HFFc6 (cell line): Measurements from ENCODE around the gene ST8SIA6. TPM values are rescaled to one million over a fixed set of nuclear protein-coding genes. Genes with fewer than 3 reads are reported as not detected.

ENCODE experiments used
- DNase-seq: peaks from one replicate; pipeline ENCODE4 v3.0.0-alpha.2; 2018
- H3K27ac Mint-ChIP-seq: 2 replicates; pipeline ENCODE4 v1.8.0; 2020; ENCODE audit warnings: mild to moderate bottlenecking, mixed read lengths
- H3K27me3 Mint-ChIP-seq: 2 replicates; pipeline ENCODE4 v1.8.0; 2021; ENCODE audit warnings: mild to moderate bottlenecking, moderate library complexity, mixed read lengths; ENCODE audit not compliant: insufficient read depth
- H3K36me3 Mint-ChIP-seq: 2 replicates; pipeline ENCODE4 v1.8.0; 2021; ENCODE audit warnings: low read depth, mixed read lengths
- H3K4me1 Mint-ChIP-seq: 2 replicates; pipeline ENCODE4 v1.8.0; 2020; ENCODE audit warnings: low read depth, mixed read lengths
- H3K4me3 Mint-ChIP-seq: 2 replicates; pipeline ENCODE4 v1.8.0; 2020; ENCODE audit warnings: mild to moderate bottlenecking, moderate library complexity, mixed read lengths
- H3K9me3 Mint-ChIP-seq: 2 replicates; pipeline ENCODE4 v1.8.0; 2020; ENCODE audit warnings: mild to moderate bottlenecking, mixed read lengths
- total RNA-seq, 6 experiments: library from RNA; stranded (reverse); fragmentation: NEBNext Ultra II Directional; extraction: Animal tissue kit (Norgen Biotek cat#: 25700); gene quantifications; 2 replicates in 1 of 6; 3 replicates in 5 of 6; pipeline ENCODE4 v1.2.3, GENCODE V29; 2021
- TF ChIP-seq, protein P1 (sequence below): fragments of 200-600 bp; sonication (generic); IDR thresholded peaks from 2 replicates; pipeline ENCODE4 v1.5.0; 2021; ENCODE audit warnings: antibody characterized with exemption, mild to moderate bottlenecking

ST8SIA6 gene
- total RNA-seq, 6 experiments from 2014 or later, result not detected

DNA sequence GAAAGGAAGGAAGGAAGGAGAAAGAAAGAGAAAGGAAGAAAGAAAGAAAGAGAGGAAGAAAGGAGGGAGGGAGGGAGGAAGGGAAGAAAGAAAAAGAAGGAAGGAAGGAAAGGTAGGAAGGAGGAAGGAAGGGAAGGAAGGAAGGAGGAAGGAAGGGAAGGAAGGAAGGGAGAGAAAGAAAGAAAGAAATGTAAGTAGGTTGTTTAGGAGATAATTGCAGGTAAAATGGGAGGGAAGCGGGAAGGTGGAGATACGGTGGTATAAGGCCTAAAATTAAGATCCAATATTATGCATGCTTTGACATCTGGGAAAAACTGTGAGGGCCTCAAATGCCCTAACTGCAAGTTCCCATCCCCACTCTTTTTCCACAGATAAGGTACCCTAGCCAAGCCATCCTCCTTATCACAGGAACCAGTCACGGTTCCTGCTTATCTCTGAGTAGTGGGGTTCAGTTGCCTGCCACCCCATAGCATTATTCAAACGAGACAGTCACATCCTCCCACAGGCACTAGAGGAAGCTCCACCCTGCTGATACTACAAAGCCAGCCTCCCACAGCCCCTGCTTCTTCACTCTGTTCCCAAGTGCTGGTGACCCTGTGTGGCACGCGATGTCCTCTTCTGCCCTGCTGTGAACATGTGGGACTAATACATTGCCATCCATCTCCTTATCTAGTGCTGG, 28.7 kb downstream of the ST8SIA6 start:
- Mint-ChIP-seq H3K4me3 (no peak overlapping the region), H3K27me3 (peaks cover 16% of the 10 kb centered on the region), H3K27ac (no peak overlapping the region), H3K4me1 (peaks cover 4% of the 10 kb centered on the region), H3K9me3 (no peaks in the 10 kb centered on the region), H3K36me3 (no peaks in the 10 kb centered on the region)
- no peak for DNase-seq
- TF ChIP-seq, protein P1, sequence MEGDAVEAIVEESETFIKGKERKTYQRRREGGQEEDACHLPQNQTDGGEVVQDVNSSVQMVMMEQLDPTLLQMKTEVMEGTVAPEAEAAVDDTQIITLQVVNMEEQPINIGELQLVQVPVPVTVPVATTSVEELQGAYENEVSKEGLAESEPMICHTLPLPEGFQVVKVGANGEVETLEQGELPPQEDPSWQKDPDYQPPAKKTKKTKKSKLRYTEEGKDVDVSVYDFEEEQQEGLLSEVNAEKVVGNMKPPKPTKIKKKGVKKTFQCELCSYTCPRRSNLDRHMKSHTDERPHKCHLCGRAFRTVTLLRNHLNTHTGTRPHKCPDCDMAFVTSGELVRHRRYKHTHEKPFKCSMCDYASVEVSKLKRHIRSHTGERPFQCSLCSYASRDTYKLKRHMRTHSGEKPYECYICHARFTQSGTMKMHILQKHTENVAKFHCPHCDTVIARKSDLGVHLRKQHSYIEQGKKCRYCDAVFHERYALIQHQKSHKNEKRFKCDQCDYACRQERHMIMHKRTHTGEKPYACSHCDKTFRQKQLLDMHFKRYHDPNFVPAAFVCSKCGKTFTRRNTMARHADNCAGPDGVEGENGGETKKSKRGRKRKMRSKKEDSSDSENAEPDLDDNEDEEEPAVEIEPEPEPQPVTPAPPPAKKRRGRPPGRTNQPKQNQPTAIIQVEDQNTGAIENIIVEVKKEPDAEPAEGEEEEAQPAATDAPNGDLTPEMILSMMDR, result no peak

DNA sequence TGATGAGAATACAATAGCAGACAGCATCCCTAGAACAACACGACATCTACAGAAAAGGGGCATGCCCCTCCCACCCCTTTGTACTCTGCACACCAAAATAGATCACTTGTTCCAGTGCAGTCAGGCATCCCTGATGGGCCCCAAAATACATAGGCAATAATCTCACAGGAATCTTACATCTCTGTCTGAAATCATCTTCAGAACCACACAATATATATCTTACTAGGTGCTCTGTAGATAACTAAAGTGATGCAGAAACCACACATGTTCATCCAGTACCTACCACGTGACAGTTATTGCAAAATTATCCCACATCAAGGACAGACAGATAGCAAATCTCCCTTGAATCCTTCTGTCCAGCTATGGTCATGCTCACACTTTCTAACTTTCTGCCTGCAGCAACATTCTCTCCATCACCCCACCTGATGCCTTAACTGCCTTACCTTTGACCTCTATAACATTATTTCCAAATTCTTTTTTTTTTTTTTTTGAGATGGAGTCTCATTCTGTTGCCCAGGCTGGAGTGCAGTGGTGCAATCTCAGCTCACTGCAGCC, 30.7 kb downstream of the ST8SIA6 start:
- Mint-ChIP-seq H3K27me3 (peaks cover 16% of the 10 kb centered on the region), H3K9me3 (no peaks in the 10 kb centered on the region), H3K4me3 (no peak overlapping the region), H3K36me3 (no peaks in the 10 kb centered on the region), H3K27ac (no peak overlapping the region), H3K4me1 (no peaks in the 10 kb centered on the region)
- DNase-seq, result no peak
- TF ChIP-seq, protein P1, result no peak

DNA sequence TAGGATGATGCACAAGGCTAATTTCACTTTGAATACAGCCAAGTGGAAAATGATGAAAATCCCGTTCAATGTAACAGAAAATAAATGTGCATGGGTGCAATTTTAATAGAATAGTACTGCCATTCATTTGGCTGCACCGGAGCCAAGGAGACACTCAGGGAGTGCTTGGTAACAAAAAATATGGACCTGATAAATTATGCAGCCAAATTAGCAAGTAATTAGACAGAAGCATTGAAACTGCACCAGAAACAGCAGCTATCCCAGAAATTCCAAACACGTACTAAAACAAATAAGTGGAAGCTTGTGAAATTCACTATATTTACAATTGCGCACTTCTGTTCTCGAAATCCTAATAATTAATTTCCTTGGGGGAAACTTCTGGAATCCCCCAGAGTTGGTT, 31.5 kb downstream of the ST8SIA6 start:
- Mint-ChIP-seq H3K9me3 (no peaks in the 10 kb centered on the region), H3K4me1 (no peaks in the 10 kb centered on the region), H3K36me3 (no peaks in the 10 kb centered on the region), H3K27ac (no peak overlapping the region), H3K4me3 (no peak overlapping the region), H3K27me3 (peaks cover 10% of the 10 kb centered on the region)
- TF ChIP-seq, protein P1, result no peak
- DNase-seq, result no peak

DNA sequence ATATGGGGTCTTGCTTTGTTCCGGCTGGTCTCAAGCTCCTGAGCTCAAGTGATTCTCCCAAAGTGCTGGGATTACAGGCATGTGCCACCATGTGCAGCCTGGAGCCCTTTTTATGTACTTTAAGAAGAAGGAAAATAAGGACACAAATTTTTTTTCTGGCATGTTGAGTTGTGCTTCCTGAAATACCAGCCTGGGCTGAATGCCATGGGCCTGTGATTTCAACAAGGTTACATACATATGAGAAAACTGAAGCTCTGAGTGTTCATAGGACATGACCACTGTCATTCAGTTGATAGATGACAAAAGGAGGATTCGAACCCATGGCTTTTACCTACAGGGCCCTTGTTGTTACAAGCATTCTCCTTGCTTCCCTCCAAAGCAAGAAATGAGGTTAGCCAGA, 36.1 kb downstream of the ST8SIA6 start:
- Mint-ChIP-seq H3K27me3 (peaks cover 31% of the 10 kb centered on the region), H3K9me3 (no peaks in the 10 kb centered on the region), H3K4me3 (no peak overlapping the region), H3K4me1 (no peaks in the 10 kb centered on the region), H3K27ac (no peak overlapping the region), H3K36me3 (no peaks in the 10 kb centered on the region)
- no peak for DNase-seq
- TF ChIP-seq, protein P1, result no peak

DNA sequence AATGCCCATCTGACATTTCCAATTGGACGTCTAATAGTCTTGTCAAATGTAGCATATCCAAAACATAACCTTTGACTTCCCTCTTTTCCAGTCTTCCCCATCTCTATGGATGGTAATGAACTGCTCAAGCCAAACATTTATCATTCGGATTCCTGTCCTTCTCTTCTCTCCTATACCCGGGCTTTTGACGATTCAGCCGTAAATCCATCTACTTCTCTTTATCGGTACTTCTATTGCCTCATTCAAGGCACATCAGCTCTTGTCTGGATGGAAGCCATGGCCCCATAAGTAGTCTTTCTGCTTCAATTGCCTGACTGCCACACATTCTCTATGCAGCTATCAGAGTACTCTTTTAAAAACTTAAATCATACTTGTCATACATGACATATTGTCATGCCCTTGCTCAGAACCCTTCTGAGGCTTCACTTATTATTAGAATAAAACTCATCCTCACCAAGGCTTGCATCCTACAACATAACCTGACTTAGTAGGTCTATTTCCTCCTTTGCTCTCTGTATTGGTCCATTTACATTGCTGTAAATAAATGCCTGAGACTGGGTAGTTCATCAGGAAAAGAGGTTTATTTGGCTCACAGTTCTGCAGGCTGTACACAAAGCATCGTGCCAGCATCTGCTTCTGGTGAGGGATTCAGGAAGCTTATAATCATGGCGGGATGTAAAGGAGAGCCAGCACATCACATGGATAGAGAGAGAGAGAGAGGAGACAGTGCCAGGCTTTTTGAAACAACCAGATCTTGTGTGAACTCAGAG, 37.8 kb downstream of the ST8SIA6 start:
- H3K9me3 Mint-ChIP-seq, result no peaks in the 10 kb centered on the region
- H3K27ac Mint-ChIP-seq, result no peak overlapping the region
- TF ChIP-seq, protein P1, result no peak
- peaks cover 33% of the 10 kb centered on the region for H3K27me3 Mint-ChIP-seq
- no peaks in the 10 kb centered on the region for H3K4me1 Mint-ChIP-seq
- no peak overlapping the region for H3K4me3 Mint-ChIP-seq
- no peak for DNase-seq
- no peaks in the 10 kb centered on the region for H3K36me3 Mint-ChIP-seq
